ENCODE measurements around the gene KAT8. TPM values are rescaled to one million over a fixed set of nuclear protein-coding genes. Genes with fewer than 3 reads are reported as not detected.

KAT8 gene
- total RNA-seq, 4 donors from 2014 or later = 61.0 to 83.4 (median 72.6) TPM

DNA sequence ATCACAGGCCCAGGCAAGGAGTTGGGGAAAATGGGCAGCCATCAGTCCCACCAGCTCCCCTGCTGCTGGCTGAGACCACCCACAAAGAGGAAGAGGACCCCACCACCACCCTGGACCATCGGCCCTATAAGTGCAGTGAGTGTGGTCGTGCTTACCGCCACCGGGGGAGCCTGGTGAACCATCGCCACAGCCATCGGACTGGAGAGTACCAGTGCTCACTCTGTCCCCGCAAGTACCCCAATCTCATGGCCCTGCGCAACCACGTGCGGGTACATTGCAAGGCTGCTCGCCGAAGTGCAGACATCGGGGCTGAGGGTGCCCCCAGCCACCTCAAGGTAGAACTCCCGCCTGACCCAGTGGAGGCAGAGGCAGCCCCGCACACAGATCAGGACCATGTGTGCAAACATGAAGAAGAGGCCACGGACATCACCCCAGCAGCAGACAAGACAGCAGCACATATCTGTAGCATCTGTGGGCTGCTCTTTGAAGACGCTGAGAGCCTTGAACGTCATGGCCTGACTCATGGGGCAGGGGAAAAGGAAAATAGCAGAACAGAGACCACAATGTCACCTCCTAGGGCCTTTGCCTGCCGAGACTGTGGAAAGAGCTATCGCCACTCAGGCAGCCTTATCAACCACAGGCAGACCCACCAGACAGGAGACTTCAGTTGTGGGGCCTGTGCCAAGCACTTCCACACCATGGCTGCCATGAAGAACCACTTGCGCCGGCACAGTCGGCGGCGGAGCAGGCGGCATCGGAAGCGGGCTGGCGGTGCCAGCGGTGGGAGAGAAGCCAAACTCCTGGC, 39.7 kb upstream of the KAT8 start:
- intact Hi-C loops (cut with DNase I) = loop anchor here (10.0 kb wide), 1 partner anchor 367 kb away; the partner anchor contains the start of gene ZNF843
- peaks cover 36 to 70% (median 69%) of the 10 kb centered on the region in 4 donors for H3K36me3 ChIP-seq
- no peaks in the 10 kb centered on the region for H3K27me3 ChIP-seq
- peaks cover 11 to 51% (median 30%) of the 10 kb centered on the region in 4 donors for H3K4me1 ChIP-seq
- no peaks in the 10 kb centered on the region for H3K9me3 ChIP-seq
- DNase-seq (ENCODE audit: extremely low spot score) = no peak
- no peak overlapping the region for H3K27ac ChIP-seq (replicated peaks in 1 of 4)
- 93% methylated on average over 30 of the region's 30 CpGs for WGBS
- TF ChIP-seq EP300 (IDR thresholded peaks at IDR 0.05) (no peak), POLR2A (IDR thresholded peaks at IDR 0.05; ENCODE audit: low read depth) (no peak), POLR2AphosphoS5 (IDR thresholded peaks at IDR 0.05) (no peak)
- TF ChIP-seq, protein P1, sequence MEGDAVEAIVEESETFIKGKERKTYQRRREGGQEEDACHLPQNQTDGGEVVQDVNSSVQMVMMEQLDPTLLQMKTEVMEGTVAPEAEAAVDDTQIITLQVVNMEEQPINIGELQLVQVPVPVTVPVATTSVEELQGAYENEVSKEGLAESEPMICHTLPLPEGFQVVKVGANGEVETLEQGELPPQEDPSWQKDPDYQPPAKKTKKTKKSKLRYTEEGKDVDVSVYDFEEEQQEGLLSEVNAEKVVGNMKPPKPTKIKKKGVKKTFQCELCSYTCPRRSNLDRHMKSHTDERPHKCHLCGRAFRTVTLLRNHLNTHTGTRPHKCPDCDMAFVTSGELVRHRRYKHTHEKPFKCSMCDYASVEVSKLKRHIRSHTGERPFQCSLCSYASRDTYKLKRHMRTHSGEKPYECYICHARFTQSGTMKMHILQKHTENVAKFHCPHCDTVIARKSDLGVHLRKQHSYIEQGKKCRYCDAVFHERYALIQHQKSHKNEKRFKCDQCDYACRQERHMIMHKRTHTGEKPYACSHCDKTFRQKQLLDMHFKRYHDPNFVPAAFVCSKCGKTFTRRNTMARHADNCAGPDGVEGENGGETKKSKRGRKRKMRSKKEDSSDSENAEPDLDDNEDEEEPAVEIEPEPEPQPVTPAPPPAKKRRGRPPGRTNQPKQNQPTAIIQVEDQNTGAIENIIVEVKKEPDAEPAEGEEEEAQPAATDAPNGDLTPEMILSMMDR (IDR thresholded peaks at IDR 0.05) = no peak
- H3K4me3 ChIP-seq = no peak overlapping the region

DNA sequence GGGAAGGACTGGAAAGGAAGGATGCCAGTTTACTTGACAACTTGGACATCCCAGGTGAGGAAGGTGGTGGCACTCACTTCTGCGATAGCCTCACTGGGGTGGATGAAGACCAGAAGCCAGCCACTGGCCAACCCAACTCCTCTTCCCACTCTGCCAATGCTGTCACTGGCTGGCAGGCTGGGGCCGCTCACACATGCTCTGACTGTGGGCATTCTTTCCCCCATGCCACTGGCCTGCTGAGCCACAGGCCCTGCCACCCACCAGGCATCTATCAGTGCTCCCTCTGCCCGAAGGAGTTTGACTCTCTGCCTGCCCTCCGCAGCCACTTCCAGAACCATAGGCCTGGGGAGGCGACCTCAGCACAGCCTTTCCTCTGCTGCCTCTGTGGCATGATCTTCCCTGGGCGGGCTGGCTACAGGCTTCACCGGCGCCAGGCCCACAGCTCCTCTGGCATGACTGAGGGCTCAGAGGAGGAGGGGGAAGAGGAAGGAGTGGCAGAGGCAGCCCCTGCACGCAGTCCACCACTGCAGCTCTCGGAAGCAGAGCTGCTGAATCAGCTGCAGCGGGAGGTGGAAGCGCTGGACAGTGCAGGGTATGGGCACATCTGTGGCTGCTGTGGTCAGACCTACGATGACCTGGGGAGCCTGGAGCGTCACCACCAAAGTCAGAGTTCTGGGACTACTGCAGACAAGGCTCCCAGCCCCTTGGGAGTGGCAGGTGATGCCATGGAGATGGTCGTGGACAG, 38.7 kb upstream of the KAT8 start:
- Histone ChIP-seq H3K4me1 (peaks cover 11 to 51% (median 30%) of the 10 kb centered on the region in 4 donors), H3K27ac (replicated peaks in 1 of 4) (no peak overlapping the region), H3K36me3 (peaks cover 36 to 80% (median 78%) of the 10 kb centered on the region in 4 donors), H3K4me3 (no peak overlapping the region), H3K9me3 (no peaks in the 10 kb centered on the region), H3K27me3 (no peaks in the 10 kb centered on the region)
- no peak for DNase-seq (ENCODE audit: extremely low spot score)
- WGBS = 93% methylated on average over 5 of the region's 15 CpGs
- intact Hi-C loops (cut with DNase I) = loop anchor here (10.0 kb wide), 1 partner anchor 366 kb away; the partner anchor contains the start of gene ZNF843
- TF ChIP-seq EP300 (IDR thresholded peaks at IDR 0.05) (no peak), POLR2AphosphoS5 (IDR thresholded peaks at IDR 0.05) (no peak), POLR2A (IDR thresholded peaks at IDR 0.05; ENCODE audit: low read depth) (no peak)
- TF ChIP-seq, protein P1 (IDR thresholded peaks at IDR 0.05) = no peak

DNA sequence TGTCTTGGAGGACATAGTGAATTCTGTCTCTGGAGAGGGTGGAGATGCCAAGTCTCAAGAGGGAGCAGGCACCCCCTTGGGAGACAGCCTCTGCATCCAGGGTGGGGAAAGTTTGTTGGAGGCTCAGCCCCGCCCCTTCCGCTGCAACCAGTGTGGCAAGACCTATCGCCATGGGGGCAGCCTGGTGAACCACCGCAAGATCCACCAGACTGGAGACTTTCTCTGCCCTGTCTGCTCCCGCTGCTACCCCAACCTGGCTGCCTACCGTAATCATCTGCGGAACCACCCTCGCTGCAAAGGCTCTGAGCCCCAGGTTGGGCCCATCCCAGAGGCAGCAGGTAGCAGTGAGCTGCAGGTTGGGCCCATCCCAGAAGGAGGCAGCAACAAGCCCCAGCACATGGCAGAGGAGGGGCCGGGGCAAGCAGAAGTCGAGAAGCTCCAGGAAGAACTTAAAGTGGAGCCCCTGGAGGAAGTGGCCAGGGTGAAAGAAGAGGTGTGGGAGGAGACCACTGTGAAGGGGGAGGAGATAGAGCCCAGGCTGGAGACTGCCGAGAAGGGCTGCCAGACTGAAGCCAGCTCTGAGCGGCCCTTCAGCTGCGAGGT, 38.0 kb upstream of the KAT8 start:
- no peak overlapping the region for H3K4me3 ChIP-seq
- intact Hi-C loops (cut with DNase I) = loop anchor here (10.0 kb wide), 1 partner anchor 365 kb away; the partner anchor contains the start of gene ZNF843
- peaks cover 36 to 87% (median 85%) of the 10 kb centered on the region in 4 donors for H3K36me3 ChIP-seq

DNA sequence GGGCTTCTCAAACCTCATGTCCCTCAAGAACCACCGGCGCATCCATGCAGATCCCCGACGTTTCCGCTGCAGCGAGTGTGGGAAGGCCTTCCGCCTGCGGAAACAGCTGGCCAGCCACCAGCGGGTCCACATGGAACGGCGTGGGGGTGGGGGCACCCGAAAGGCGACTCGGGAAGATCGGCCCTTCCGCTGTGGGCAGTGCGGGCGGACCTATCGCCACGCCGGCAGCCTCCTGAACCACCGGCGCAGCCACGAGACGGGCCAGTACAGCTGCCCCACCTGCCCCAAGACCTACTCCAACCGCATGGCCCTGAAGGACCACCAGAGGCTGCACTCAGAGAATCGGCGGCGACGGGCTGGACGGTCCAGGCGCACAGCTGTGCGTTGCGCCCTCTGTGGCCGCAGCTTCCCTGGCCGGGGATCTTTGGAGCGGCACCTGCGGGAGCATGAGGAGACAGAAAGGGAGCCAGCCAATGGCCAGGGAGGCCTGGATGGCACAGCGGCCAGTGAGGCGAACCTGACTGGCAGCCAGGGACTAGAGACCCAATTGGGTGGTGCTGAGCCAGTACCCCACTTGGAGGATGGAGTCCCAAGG, 37.3 kb upstream of the KAT8 start:
- 92% methylated on average over 18 of the region's 40 CpGs for WGBS
- H3K4me1 ChIP-seq = peaks cover 6 to 43% (median 24%) of the 10 kb centered on the region in 4 donors
- no peak overlapping the region for H3K4me3 ChIP-seq
- intact Hi-C loops (cut with DNase I) = no loop called here
- TF ChIP-seq POLR2A (IDR thresholded peaks at IDR 0.05; ENCODE audit: low read depth) (no peak), EP300 (IDR thresholded peaks at IDR 0.05) (no peak), POLR2AphosphoS5 (IDR thresholded peaks at IDR 0.05) (no peak)
- TF ChIP-seq, protein P1 (IDR thresholded peaks at IDR 0.05) = no peak
- DNase-seq (ENCODE audit: extremely low spot score) = no peak
- H3K36me3 ChIP-seq = peaks cover 36 to 94% (median 92%) of the 10 kb centered on the region in 4 donors
- no peak overlapping the region for H3K27ac ChIP-seq (replicated peaks in 1 of 4)
- no peaks in the 10 kb centered on the region for H3K9me3 ChIP-seq
- no peaks in the 10 kb centered on the region for H3K27me3 ChIP-seq

More for the DNA sequence above, 38.0 kb upstream of the KAT8 start:
- no peak for TF ChIP-seq POLR2AphosphoS5 (IDR thresholded peaks at IDR 0.05)
- TF ChIP-seq, protein P1 (IDR thresholded peaks at IDR 0.05) = no peak
- no peak for DNase-seq (ENCODE audit: extremely low spot score)
- Histone ChIP-seq H3K27ac (replicated peaks in 1 of 4) (no peak overlapping the region), H3K27me3 (no peaks in the 10 kb centered on the region), H3K9me3 (no peaks in the 10 kb centered on the region), H3K4me1 (peaks cover 11 to 50% (median 30%) of the 10 kb centered on the region in 4 donors)
- 78% methylated on average over 8 of the region's 13 CpGs for WGBS
